ENCODE data around the gene ADAM17.
"Not testable (repeated sequence)": the region's sequence is repeated elsewhere in the genome, so short reads cannot be mapped to it uniquely, and the experiment has no call there.

Gene ADAM17

DNA sequence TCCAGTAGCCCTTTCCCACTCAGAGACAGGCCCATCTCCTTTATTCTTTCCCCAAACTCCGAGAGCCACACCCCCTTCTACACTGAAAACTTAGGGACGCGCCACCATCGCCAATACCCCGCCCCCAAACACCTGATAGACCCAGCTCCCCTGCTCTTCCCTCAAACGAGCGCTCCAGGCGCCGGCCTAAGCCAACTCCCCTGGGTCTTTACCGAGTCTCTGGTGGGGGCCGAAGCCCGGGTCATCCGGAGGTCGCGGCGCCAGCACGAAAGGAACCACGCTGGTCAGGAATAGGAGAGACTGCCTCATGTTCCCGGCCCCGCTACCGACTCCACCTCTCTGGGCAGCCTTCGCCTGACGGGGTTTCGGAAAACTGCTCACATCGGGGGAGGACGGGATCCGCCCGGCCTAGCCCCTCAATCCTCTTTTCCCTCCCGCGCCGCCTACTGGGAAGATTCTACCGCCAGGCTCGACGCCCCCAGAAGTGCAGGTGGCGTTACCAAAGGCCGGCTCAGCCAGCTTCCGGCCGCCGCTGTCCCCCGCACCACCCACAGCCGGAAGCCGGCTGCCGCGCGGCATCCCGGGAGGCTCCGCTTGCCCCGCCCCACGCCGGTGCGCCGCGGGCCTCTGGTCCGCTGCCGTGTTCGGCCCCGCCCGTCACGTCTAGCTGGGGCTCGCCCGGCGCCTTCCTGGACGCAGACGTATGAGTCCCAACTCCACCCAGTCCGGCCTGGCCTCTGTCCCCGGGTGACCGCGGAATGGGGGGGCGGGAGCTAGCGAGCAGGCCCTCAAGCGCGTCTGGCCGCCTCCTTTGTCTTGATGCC lies at the start of gene ADAM17:
ADAM17 (minus strand) TSS at position 534 of the 824 bp plus-strand sequence; CDS start at position 309, 225 bp downstream.
- DNase-seq: peak; percentile 66 to 78 (median 74)

DNA sequence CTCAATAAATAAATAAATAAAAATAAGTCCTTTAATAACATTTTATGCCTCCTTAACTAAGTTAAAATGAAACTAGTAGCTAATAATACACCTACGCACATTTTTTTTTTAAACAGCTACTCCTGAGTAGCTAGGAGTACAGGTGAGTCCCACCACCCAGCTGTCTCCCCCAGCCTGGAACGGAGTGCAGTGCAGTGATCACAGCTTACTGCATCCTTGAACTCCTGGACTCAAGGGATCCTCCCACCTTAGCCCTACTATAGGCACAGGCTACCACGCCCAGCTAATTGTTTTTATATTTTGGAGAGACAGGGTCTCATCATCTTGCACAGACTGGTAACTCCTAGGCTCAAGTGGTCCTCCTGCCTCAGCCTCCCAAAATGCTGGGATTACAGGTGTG lies 46.8 kb upstream of the ADAM17 start:
- DNase-seq: no peak

DNA sequence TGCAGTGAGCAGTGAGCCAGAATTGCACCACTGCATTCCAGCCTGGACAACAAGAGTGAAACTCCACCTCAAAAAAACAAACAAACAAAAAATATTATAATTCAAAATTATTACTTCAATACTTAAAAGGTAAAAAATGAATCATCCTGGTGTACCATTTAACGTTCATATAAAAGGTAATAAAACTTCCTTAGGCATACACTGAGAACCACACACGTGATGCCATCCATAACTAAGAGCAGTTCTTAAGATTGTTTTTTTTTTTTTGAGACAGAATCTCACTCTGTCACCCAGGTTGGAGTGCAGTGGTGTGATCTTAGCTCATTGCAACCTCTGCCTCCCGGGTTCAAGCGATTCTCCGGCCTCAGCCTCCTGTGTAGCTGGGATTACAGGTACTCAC lies 45.8 kb upstream of the ADAM17 start:
- DNase-seq: no peak

DNA sequence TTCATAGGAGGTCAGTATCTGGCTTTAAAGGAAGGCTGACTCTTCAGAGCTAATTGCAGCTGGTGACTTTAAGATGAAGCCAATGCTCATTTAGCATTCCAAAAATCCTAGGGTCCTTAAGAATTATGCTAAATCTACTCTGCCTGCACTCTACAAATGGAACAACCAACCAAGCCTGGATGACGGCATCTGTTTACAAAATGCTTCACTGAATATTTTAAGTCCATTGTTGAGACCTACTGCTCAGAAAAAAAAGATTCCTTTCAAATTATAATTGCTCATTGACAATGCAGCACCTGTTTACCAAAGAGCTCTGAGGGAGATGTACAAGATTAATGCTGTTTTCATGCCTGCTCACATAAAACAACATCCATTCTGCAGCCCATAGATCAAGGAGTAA lies 43.8 kb upstream of the ADAM17 start:
- DNase-seq: no peak

- no peak for DNase-seq
Observed at GRCh38 chr2:9596621-9597311, 41.1 kb upstream of the ADAM17 start.

GRCh38 chr2:9595746-9596145 lies 40.1 kb upstream of the ADAM17 start:
- DNase-seq: no peak

DNA sequence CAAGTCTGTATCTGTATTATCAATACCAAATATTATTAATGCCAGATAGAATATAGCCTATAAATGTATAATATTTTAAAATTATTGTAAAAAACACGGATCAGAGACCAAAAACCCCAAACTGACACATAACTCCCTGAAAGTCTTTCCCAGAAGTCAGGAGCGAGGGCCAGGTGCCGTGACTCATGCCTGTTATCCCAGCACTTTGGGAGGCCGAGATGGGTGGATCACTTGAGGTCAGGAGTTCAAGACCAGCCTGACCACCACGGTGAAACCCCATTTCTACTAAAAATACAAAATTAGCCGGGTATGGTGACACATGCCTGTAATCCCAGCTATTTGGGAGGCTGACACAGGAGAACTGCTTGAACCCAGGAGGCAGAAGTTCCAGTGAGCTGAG lies 39.6 kb upstream of the ADAM17 start:
- not testable (repeated sequence) for DNase-seq

- DNase-seq: no peak
Observed at GRCh38 chr2:9594366-9595054, 38.9 kb upstream of the ADAM17 start.

GRCh38 chr2:9593925-9594324 lies 38.3 kb upstream of the ADAM17 start:
- no peak for DNase-seq

DNA sequence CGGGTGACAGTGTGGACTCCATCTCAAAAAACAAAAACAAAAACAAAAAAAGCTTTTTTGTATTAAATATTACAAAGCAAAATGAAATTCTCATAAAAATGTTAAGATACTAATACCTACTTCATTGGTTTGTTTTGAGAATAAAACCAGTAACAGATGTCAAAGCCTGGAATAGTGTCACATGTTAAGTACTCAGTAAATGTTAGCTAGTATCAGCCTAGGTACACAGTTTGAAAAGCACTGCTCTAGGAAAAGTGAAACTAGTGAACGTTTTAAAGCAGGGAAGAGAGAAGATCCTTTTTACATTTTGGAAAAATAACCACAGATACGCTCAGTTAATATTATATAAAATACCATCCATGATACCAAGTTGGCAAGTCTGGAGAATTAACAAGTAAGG lies 37.1 kb upstream of the ADAM17 start:
- no peak for DNase-seq

DNA sequence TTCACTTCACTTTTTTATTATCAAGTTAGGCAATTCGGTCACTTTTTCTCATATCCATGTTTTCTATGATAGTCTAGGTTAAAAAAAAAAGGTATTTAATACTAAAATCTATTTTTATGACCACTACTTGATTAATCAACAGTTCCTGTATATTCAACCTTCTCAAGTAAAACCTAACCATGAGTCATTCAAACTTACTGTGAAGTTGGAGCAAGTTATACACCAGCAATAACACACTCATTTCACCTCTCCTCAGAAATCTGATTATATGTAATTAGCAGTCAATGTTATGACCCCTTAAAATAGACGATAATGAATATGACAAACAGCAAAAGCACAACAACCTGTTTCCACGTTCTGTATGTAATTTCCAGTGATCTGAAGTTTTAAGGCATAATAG lies 35.0 kb upstream of the ADAM17 start:
- no peak for DNase-seq

- no peak for DNase-seq
Observed at GRCh38 chr2:9586465-9586864, 30.8 kb upstream of the ADAM17 start.

DNA sequence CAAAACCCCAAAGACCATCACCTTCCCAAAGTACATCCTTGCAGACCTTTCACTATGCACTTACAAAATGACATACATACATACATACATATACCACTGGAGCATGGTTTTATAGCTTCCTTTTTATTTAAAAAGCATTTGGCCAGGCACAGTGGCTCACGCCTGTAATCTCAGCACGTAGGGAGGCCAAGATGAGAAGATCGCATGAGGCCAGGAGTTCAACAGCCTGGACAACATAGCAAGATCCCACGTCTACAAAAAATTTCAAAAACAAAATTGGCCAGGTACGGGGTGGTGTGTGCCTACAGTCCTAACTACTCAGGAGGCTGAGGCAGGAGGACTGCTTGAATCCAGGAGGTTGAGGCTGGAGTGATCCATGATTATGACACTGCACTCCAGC lies 29.9 kb upstream of the ADAM17 start:
- no peak for DNase-seq

DNA sequence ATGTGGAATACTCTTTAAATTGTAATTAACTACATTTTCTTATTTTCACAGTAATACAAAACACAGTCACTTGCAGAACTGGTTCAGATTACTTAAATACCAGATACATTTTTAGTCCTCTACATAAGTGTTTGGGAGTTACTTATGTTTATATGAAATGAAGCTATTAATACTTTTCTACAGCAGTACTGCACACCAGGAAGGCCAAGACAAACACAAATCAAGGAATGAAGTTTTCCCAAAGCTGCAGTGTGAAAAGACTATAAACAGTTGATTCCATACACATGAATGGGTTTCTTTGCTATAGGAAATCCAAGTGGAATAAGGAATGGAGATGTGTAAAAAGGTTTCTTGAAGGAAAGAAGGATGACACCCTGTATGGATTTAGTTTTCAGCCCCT lies 29.3 kb upstream of the ADAM17 start:
- DNase-seq: not testable (repeated sequence)

DNA sequence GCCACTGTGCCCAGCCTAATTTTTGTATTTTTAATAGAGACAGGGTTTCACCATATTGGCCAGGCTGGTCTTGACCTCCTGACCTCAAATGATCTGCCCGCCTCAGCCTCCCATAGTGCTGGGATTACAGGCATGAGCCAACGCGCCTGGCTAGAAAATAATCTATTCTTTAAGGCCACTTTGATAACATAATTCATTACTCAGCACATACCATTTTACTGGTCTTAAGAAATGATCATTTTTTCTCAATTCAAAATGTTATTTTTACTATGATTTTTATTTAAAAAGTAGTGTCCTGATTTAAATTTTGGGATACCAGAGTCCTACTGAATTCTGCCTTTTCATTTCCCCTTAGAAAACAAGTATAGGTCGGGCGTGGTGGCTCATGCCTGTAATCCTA lies 27.0 kb upstream of the ADAM17 start:
- no peak for DNase-seq

DNA sequence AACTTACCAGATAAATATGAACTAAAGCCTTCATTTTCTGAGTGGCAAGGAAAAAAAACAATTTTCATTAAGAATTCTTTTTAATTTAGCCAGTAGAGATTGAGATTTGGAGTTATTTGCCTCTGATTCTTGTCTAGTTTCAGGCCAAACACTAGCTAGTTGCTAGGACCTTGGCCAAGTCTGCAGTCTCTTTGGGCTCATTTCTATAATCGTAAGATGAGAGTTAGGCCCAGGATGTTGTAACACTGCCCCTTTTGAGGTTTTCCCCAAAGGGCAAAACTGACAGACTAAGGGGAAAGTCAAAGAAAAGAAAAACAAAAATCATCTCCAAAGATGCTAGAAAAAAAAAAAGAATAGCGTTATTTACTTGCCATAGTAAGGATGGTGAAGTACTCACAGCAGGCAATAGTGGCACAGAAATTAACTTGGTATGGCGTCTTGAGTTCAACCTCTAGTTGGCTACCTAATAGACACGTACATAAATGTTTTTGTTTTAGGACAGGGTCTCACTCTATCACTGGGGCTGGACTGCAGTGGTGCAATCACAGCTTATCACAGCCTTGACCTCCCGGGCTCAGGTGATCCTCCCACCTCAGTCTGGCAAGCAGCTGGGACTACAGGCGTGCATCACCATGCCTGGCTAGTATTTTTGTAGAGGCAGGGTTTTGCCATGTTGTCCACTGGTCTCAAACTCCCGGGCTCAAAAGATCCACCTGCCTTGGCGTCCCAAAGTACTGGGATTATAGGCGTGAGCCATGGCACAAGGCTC lies 23.0 kb upstream of the ADAM17 start:
- no peak for DNase-seq

GRCh38 chr2:9574331-9574730 lies 18.7 kb upstream of the ADAM17 start:
- DNase-seq: no peak

GRCh38 chr2:9573840-9574239 lies 18.2 kb upstream of the ADAM17 start:
- no peak for DNase-seq

GRCh38 chr2:9573013-9573720 lies 17.5 kb upstream of the ADAM17 start:
- no peak for DNase-seq

GRCh38 chr2:9570182-9571060 lies 14.8 kb upstream of the ADAM17 start:
- no peak for DNase-seq

- no peak for DNase-seq
Observed at GRCh38 chr2:9565436-9566153, 10.0 kb upstream of the ADAM17 start.

All from stimulated activated naive CD4-positive, alpha-beta T cell (primary cell).